AML-193 (cell line): ENCODE measurements around the gene ANKRD40CL.
"Not testable (repeated sequence)": the region's sequence is repeated elsewhere in the genome, so short reads cannot be mapped to it uniquely, and the experiment has no call there.

ENCODE experiments used
- DNase-seq, 2 experiments: peaks; one replicate each; lab custom pipeline; 2025; lab: John Stamatoyannopoulos, UW

ANKRD40CL gene

GRCh38 chr17:50767446-50767845 is at the start of gene ANKRD40CL:
Gene ANKRD40CL (minus strand): TSS chr17:50767518. CDS start chr17:50766913, 605 bp downstream.
- DNase-seq: no peak

GRCh38 chr17:50816271-50816670 is 49.0 kb upstream of the ANKRD40CL start:
- DNase-seq: peak in 1 of 2 experiments; percentile 6

GRCh38 chr17:50815400-50815799 is 48.1 kb upstream of the ANKRD40CL start:
- no peak for DNase-seq

- DNase-seq: no peak
Measured at GRCh38 chr17:50813583-50813982, 46.3 kb upstream of the ANKRD40CL start.

- no peak for DNase-seq
Measured at GRCh38 chr17:50808888-50809287, 41.6 kb upstream of the ANKRD40CL start.

- DNase-seq: no peak
Measured at GRCh38 chr17:50808413-50808812, 41.1 kb upstream of the ANKRD40CL start.

- no peak for DNase-seq
Measured at GRCh38 chr17:50807675-50808074, 40.4 kb upstream of the ANKRD40CL start.

GRCh38 chr17:50807009-50807408 is 39.7 kb upstream of the ANKRD40CL start:
- no peak for DNase-seq

GRCh38 chr17:50806141-50806643 is 38.9 kb upstream of the ANKRD40CL start:
- no peak for DNase-seq

GRCh38 chr17:50805486-50805885 is 38.2 kb upstream of the ANKRD40CL start:
- no peak for DNase-seq

- DNase-seq: not testable (repeated sequence)
Measured at GRCh38 chr17:50804749-50805475, 37.6 kb upstream of the ANKRD40CL start.

GRCh38 chr17:50803676-50804075 is 36.4 kb upstream of the ANKRD40CL start:
- DNase-seq: no peak

- DNase-seq: no peak
Measured at GRCh38 chr17:50802609-50803571, 35.6 kb upstream of the ANKRD40CL start.

- no peak for DNase-seq
Measured at GRCh38 chr17:50800196-50800700, 32.9 kb upstream of the ANKRD40CL start.

GRCh38 chr17:50799582-50799981 is 32.3 kb upstream of the ANKRD40CL start:
- no peak for DNase-seq

GRCh38 chr17:50798424-50799288 is 31.3 kb upstream of the ANKRD40CL start:
- no peak for DNase-seq

GRCh38 chr17:50797135-50797810 is 30.0 kb upstream of the ANKRD40CL start:
- DNase-seq: no peak

- DNase-seq: no peak
Measured at GRCh38 chr17:50794361-50794760, 27.0 kb upstream of the ANKRD40CL start.

GRCh38 chr17:50793007-50793406 is 25.7 kb upstream of the ANKRD40CL start:
- no peak for DNase-seq

- no peak for DNase-seq
Measured at GRCh38 chr17:50792132-50792531, 24.8 kb upstream of the ANKRD40CL start.

GRCh38 chr17:50790618-50791017 is 23.3 kb upstream of the ANKRD40CL start:
- DNase-seq: no peak
